ENCODE results near the gene VPS8. TPM values are rescaled to one million over a fixed set of nuclear protein-coding genes. Genes with fewer than 3 reads are reported as not detected.

VPS8 gene
- total and polyA plus RNA-seq, 11 donors: 15.7 to 122 (median 74.3) TPM

GRCh38 chr3:185041540-185041939 is 229.6 kb downstream of the VPS8 start:
- peak; percentile 38 to 90 (median 77) for ATAC-seq
- H3K36me3 ChIP-seq: no peaks in the 10 kb centered on the region
- peaks cover 0 to 34% (median 23%) of the 10 kb centered on the region in 12 donors for H3K4me1 ChIP-seq
- no peak for DNase-seq
- intact Hi-C loops (cut with DNase I): loop anchor here in 1 of 10 donors (10.0 kb wide), 1 partner anchor 133 kb away; no protein-coding TSS in a partner anchor
- H3K27me3 ChIP-seq: no peaks in the 10 kb centered on the region
- no peak overlapping the region for H3K4me3 ChIP-seq
- TF ChIP-seq, protein P1, sequence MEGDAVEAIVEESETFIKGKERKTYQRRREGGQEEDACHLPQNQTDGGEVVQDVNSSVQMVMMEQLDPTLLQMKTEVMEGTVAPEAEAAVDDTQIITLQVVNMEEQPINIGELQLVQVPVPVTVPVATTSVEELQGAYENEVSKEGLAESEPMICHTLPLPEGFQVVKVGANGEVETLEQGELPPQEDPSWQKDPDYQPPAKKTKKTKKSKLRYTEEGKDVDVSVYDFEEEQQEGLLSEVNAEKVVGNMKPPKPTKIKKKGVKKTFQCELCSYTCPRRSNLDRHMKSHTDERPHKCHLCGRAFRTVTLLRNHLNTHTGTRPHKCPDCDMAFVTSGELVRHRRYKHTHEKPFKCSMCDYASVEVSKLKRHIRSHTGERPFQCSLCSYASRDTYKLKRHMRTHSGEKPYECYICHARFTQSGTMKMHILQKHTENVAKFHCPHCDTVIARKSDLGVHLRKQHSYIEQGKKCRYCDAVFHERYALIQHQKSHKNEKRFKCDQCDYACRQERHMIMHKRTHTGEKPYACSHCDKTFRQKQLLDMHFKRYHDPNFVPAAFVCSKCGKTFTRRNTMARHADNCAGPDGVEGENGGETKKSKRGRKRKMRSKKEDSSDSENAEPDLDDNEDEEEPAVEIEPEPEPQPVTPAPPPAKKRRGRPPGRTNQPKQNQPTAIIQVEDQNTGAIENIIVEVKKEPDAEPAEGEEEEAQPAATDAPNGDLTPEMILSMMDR (IDR thresholded peaks at IDR 0.05): no peak
- no peak for TF ChIP-seq POLR2A (IDR thresholded peaks at IDR 0.05)
- 66 to 81% (median 70%) methylated on average over 4 of the region's 4 CpGs for WGBS, 4 donors
- peak overlapping the region in 3 of 12 donors; percentile 3 to 20 (median 13) for H3K27ac ChIP-seq
- H3K9me3 ChIP-seq: peaks cover 0 to 14% (median 5%) of the 10 kb centered on the region in 12 donors

DNA sequence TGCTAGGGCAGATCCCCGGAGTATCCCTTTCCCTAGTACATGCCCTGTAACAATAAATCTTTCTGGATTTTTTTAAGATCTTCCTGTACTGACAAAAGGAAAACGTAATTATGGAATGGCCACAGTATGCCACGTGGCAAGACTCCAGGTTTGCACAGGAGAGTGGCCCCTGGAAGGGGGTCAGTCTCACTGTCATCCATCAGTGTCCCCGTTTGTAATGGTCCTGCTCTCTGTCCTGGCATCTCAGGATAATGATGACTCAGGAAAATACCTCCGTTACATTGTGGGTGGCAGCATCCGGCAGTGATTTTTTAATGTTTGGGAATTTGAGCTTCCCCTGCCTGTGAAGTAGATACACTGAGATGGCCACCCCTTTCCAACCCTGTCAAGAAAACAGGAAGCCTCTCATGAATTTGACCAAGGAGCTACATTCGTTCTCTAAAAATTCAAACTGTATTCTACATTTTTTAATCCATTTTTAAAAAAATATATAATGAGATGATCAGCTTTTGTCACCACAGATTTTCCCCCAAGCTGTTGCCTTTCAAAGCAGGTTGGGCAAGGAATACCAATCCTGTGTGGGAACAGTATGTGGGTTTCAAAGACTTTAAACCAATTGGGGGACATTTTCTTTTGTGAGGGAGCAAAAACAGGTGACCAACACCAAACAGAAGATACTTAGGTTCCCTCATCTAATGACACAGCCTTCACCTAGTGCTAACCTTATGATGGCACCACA is 230.5 kb downstream of the VPS8 start:
- Histone ChIP-seq H3K36me3 (no peaks in the 10 kb centered on the region), H3K4me3 (no peak overlapping the region), H3K9me3 (peaks cover 0 to 5% (median 0%) of the 10 kb centered on the region in 12 donors), H3K27ac (peak overlapping the region in 2 of 12 donors; percentile 3 to 13), H3K27me3 (no peaks in the 10 kb centered on the region), H3K4me1 (peaks cover 0 to 38% (median 27%) of the 10 kb centered on the region in 12 donors)
- DNase-seq (no peak), ATAC-seq (no peak)
- intact Hi-C loops (cut with DNase I): loop anchor here in 1 of 10 donors (10.0 kb wide), 1 partner anchor 132 kb away; no protein-coding TSS in a partner anchor
- no peak for TF ChIP-seq POLR2A (IDR thresholded peaks at IDR 0.05)
- WGBS, 4 donors: 63 to 77% (median 75%) methylated on average over 7 of the region's 7 CpGs

- DNase-seq (no peak), ATAC-seq (no peak)
- TF ChIP-seq POLR2A (IDR thresholded peaks at IDR 0.05): no peak
- TF ChIP-seq, protein P1 (IDR thresholded peaks at IDR 0.05): no peak
- Histone ChIP-seq H3K27ac (peak overlapping the region in 10 of 12 donors; percentile 41 to 82 (median 70)), H3K4me1 (peaks cover 0 to 38% (median 27%) of the 10 kb centered on the region in 12 donors), H3K9me3 (no peaks in the 10 kb centered on the region), H3K4me3 (no peak overlapping the region), H3K36me3 (peaks cover 0 to 32% (median 27%) of the 10 kb centered on the region in 9 donors), H3K27me3 (no peaks in the 10 kb centered on the region)
- intact Hi-C loops (cut with DNase I): loop anchor here in 1 of 10 donors (10.0 kb wide), 1 partner anchor 129 kb away; no protein-coding TSS in a partner anchor
- WGBS, 4 donors: 11 to 37% (median 18%) methylated on average over 1 of the region's 1 CpG
Measured at GRCh38 chr3:185046164-185046515, 234.2 kb downstream of the VPS8 start.

GRCh38 chr3:185046603-185047002 is 234.6 kb downstream of the VPS8 start:
- Histone ChIP-seq H3K9me3 (no peaks in the 10 kb centered on the region), H3K27ac (peak overlapping the region in 8 of 12 donors; percentile 49 to 82 (median 70))
- intact Hi-C loops (cut with DNase I): loop anchor here in 1 of 10 donors (10.0 kb wide), 1 partner anchor 128 kb away; no protein-coding TSS in a partner anchor

More at GRCh38 chr3:185046603-185047002, 234.6 kb downstream of the VPS8 start:
- peaks cover 0 to 35% (median 31%) of the 10 kb centered on the region in 9 donors for H3K36me3 ChIP-seq
- no peak overlapping the region for H3K4me3 ChIP-seq
- H3K27me3 ChIP-seq: no peaks in the 10 kb centered on the region
- ATAC-seq (no peak), DNase-seq (no peak)
- 67 to 85% (median 82%) methylated on average over 4 of the region's 4 CpGs for WGBS, 4 donors
- peaks cover 0 to 38% (median 25%) of the 10 kb centered on the region in 12 donors for H3K4me1 ChIP-seq
- TF ChIP-seq, protein P1 (IDR thresholded peaks at IDR 0.05): no peak
- TF ChIP-seq POLR2A (IDR thresholded peaks at IDR 0.05): no peak

Data from heart left ventricle (tissue), 16 donors.